HepG2 (cell line): ENCODE data around the gene NCOA7. TPM values are rescaled to one million over a fixed set of nuclear protein-coding genes. Genes with fewer than 3 reads are reported as not detected.

ENCODE experiments used
- AKNA ChIP-seq: sonication (generic); formaldehyde crosslinking; IDR thresholded peaks from 2 replicates; pipeline ENCODE4 v1.4.0; 2020; ENCODE audit warnings: missing genetic modification reagents, borderline replicate concordance
- ARNT2 ChIP-seq: sonication (generic); formaldehyde crosslinking; IDR thresholded peaks from 2 replicates; pipeline ENCODE4 v1.8.0; 2022; ENCODE audit warnings: mild to moderate bottlenecking, low read depth, missing genetic modification reagents, moderate library complexity
- ATF1 ChIP-seq: IDR thresholded peaks from 2 replicates; pipeline ENCODE4 v1.6.1; 2016; ENCODE audit warnings: mild to moderate bottlenecking, control low read depth
- E2F1 ChIP-seq: sonication (generic); formaldehyde crosslinking; IDR thresholded peaks from 2 replicates; pipeline ENCODE4 v1.5.0; 2020; ENCODE audit warnings: missing genetic modification reagents
- EHMT2 ChIP-seq: fragments of 200-600 bp; sonication (generic); IDR thresholded peaks from 2 replicates; pipeline ENCODE4 v1.7.0; 2017; ENCODE audit warnings: antibody characterized with exemption, low read depth, low read length, borderline replicate concordance
- FOXJ3 ChIP-seq: sonication (generic); formaldehyde crosslinking; IDR thresholded peaks from 2 replicates; pipeline ENCODE4 v1.4.0; 2020; ENCODE audit warnings: missing genetic modification reagents, mild to moderate bottlenecking, borderline replicate concordance
- MTERF4 ChIP-seq: sonication (generic); formaldehyde crosslinking; IDR thresholded peaks from 2 replicates; pipeline ENCODE4 v1.8.0; 2023; ENCODE audit warnings: mild to moderate bottlenecking, missing genetic modification reagents
- RELA ChIP-seq: sonication (generic); formaldehyde crosslinking; IDR thresholded peaks from 2 replicates; pipeline ENCODE4 v1.4.0; 2020; ENCODE audit warnings: missing genetic modification reagents
- RFX5 ChIP-seq: IDR thresholded peaks from 2 replicates; pipeline ENCODE4 v1.6.1; 2011; ENCODE audit warnings: low read depth, low read length, improper control_type of control experiment
- SP140L ChIP-seq: sonication (generic); formaldehyde crosslinking; IDR thresholded peaks from 2 replicates; pipeline ENCODE4 v1.4.0; 2020; ENCODE audit warnings: missing genetic modification reagents, borderline replicate concordance
- SPEN ChIP-seq: sonication (generic); formaldehyde crosslinking; IDR thresholded peaks from 2 replicates; pipeline ENCODE4 v1.5.1; 2020; ENCODE audit warnings: low read depth, mild to moderate bottlenecking, missing genetic modification reagents
- SUZ12 ChIP-seq: fragments of 150-350 bp; IDR thresholded peaks from 2 replicates; pipeline ENCODE4 v1.6.1; 2014; ENCODE audit warnings: low read depth, low read length
- SYNCRIP ChIP-seq: fragments of 200-400 bp; formaldehyde crosslinking; IDR thresholded peaks from 2 replicates; pipeline ENCODE4 v1.6.1; 2018; ENCODE audit warnings: mild to moderate bottlenecking, low read depth, low read length; ENCODE audit not compliant: insufficient read depth
- ZFP1 ChIP-seq: IDR thresholded peaks from 2 replicates; pipeline ENCODE4 v1.6.1; 2016
- ZNF30 ChIP-seq: sonication (generic); formaldehyde crosslinking; IDR thresholded peaks from 2 replicates; pipeline ENCODE4 v1.5.0; 2020; ENCODE audit warnings: mild to moderate bottlenecking, missing genetic modification reagents
- ZNF333 ChIP-seq: sonication (generic); formaldehyde crosslinking; IDR thresholded peaks from 2 replicates; pipeline ENCODE4 v1.4.0; 2020; ENCODE audit warnings: mild to moderate bottlenecking, missing genetic modification reagents, borderline replicate concordance
- ZNF382 ChIP-seq: sonication (generic); formaldehyde crosslinking; IDR thresholded peaks from 2 replicates; pipeline ENCODE4 v1.5.0; 2020; ENCODE audit warnings: missing genetic modification reagents, mild to moderate bottlenecking, borderline replicate concordance
- ZNF552 ChIP-seq: sonication (generic); formaldehyde crosslinking; IDR thresholded peaks from 2 replicates; pipeline ENCODE4 v1.9.0; 2022; ENCODE audit warnings: missing genetic modification reagents, mild to moderate bottlenecking, borderline replicate concordance
- ZNF598 ChIP-seq: sonication (generic); formaldehyde crosslinking; IDR thresholded peaks from 2 replicates; pipeline ENCODE4 v1.5.1; 2020; ENCODE audit warnings: mild to moderate bottlenecking, missing genetic modification reagents, borderline replicate concordance
- ZNF691 ChIP-seq: sonication (generic); formaldehyde crosslinking; IDR thresholded peaks from 2 replicates; pipeline ENCODE4 v1.4.0; 2020; ENCODE audit warnings: missing genetic modification reagents, low read depth, mild to moderate bottlenecking, borderline replicate concordance
- ZNF703 ChIP-seq: sonication (generic); formaldehyde crosslinking; IDR thresholded peaks from 2 replicates; pipeline ENCODE4 v1.5.1; 2020; ENCODE audit warnings: missing genetic modification reagents, mild to moderate bottlenecking, moderate library complexity, borderline replicate concordance
- ZSCAN29 ChIP-seq: sonication (generic); formaldehyde crosslinking; conservative IDR thresholded peaks from 2 replicates; pipeline ENCODE4 v1.4.0; 2020; ENCODE audit warnings: mild to moderate bottlenecking, missing genetic modification reagents
- ZSCAN9 ChIP-seq: IDR thresholded peaks from 2 replicates; pipeline ENCODE4 v1.6.1; 2016; ENCODE audit warnings: borderline replicate concordance
- polyA plus RNA-seq, 8 experiments: library from polyadenylated mRNA; depleted of rRNA in 3 of 8; stranded (reverse) in 7 of 8; unstranded in 1 of 8; fragments of >200 nt; fragmentation: Illumina TruSeq in 4 of 8; extraction: Trizol in 4 of 8; gene quantifications; 2 replicates each; pipeline versions ENCODE4 v1.2.1 to v1.2.3, GENCODE V29; 2011 to 2016; ENCODE audit warnings: low read depth in 4 of 8, missing spikeins in 1 of 8, mixed read lengths in 1 of 8; ENCODE audit not compliant: insufficient read depth in 1 of 8
- total RNA-seq, 5 experiments: library from RNA; depleted of rRNA; stranded (reverse); fragments of >200 nt; fragmentation: Illumina TruSeq; extraction: Trizol; gene quantifications; 2 replicates each; pipeline ENCODE4 v1.2.3, GENCODE V29; 2016; ENCODE audit warnings: low read depth in 1 of 5

NCOA7 gene
- total and polyA plus RNA-seq, 2 of the 13 experiments (the other 11 are each of a cell fraction or from before 2014, with no cell fraction given) = 13.6 to 20.8 TPM

GRCh38 chr6:125749173-125749864, 41.4 kb upstream of the NCOA7 start, which contains the start of gene HEY2 (continued):
- TF ChIP-seq SYNCRIP (no peak), FOXJ3 (CRISPR knock-in tag) (no peak), E2F1 (CRISPR knock-in tag) (peak; percentile 41; the same call in 1 of the 2 replicates), SPEN (CRISPR knock-in tag) (peak; percentile 95), ZNF691 (CRISPR knock-in tag) (peak; percentile 51; the same call in 1 of the 2 replicates), RELA (CRISPR knock-in tag) (no peak), ATF1 (CRISPR knock-in tag) (no peak), ZNF333 (CRISPR knock-in tag) (no peak; the same call in 1 of the 2 replicates), RFX5 (no peak), ZNF382 (no peak), SP140L (CRISPR knock-in tag) (no peak), SUZ12 (no peak), AKNA (CRISPR knock-in tag) (no peak), ZFP1 (CRISPR knock-in tag) (no peak), ZSCAN29 (CRISPR knock-in tag) (no peak), MTERF4 (peak; percentile 35; the same call in 1 of the 2 replicates), ZSCAN9 (CRISPR knock-in tag) (no peak), ARNT2 (peak; percentile 87; the same call in 1 of the 2 replicates), ZNF552 (CRISPR knock-in tag) (no peak), ZNF598 (CRISPR knock-in tag) (no peak), EHMT2 (no peak), ZNF30 (CRISPR knock-in tag) (no peak), ZNF703 (CRISPR knock-in tag) (no peak)
